Stimulated activated CD8-positive, alpha-beta memory T cell treated with anti-CD3 and anti-CD28 coated beads, Interleukin-15, amount 100 ng/mL, for 1 hour (primary cell): Measurements from ENCODE around the gene DOCK3.
"Not testable (repeated sequence)": the region's sequence is repeated elsewhere in the genome, so short reads cannot be mapped to it uniquely, and the experiment has no call there.

ENCODE experiments used
- DNase-seq: peaks from one replicate; pipeline ENCODE4 v3.0.0-alpha.2; 2020; ENCODE audit warnings: low read depth

DOCK3 gene

GRCh38 chr3:51368276-51368675 is 693.5 kb downstream of the DOCK3 start:
- not testable (repeated sequence) for DNase-seq

- DNase-seq = peak; percentile 35
Observed at GRCh38 chr3:51371943-51372557, 697.3 kb downstream of the DOCK3 start.

GRCh38 chr3:51373658-51374421 is 699.1 kb downstream of the DOCK3 start:
- DNase-seq = no peak

GRCh38 chr3:51374456-51374855 is 699.7 kb downstream of the DOCK3 start:
- DNase-seq = no peak

- no peak for DNase-seq
Observed at GRCh38 chr3:51375136-51375535, 700.4 kb downstream of the DOCK3 start.

- DNase-seq = no peak
Observed at GRCh38 chr3:51375571-51375970, 700.8 kb downstream of the DOCK3 start.

GRCh38 chr3:51378065-51378464 is 703.3 kb downstream of the DOCK3 start:
- DNase-seq = no peak

GRCh38 chr3:51378726-51379125 is 704.0 kb downstream of the DOCK3 start:
- DNase-seq = no peak

GRCh38 chr3:51379301-51379700 is 704.6 kb downstream of the DOCK3 start:
- DNase-seq = no peak

- no peak for DNase-seq
Observed at GRCh38 chr3:51379746-51380455, 705.2 kb downstream of the DOCK3 start.

- no peak for DNase-seq
Observed at GRCh38 chr3:51380601-51381332, 706.0 kb downstream of the DOCK3 start.

GRCh38 chr3:51381333-51381705 is 706.6 kb downstream of the DOCK3 start:
- no peak for DNase-seq

- no peak for DNase-seq
Observed at GRCh38 chr3:51382076-51382745, 707.5 kb downstream of the DOCK3 start.

- DNase-seq = no peak
Observed at GRCh38 chr3:51382947-51383578, 708.3 kb downstream of the DOCK3 start.

- no peak for DNase-seq
Observed at GRCh38 chr3:51384055-51384725, 709.5 kb downstream of the DOCK3 start.

GRCh38 chr3:51384726-51385473 is 710.2 kb downstream of the DOCK3 start, which contains the start of gene MANF:
Gene MANF, plus strand, starts transcription at chr3:51385291. Its CDS starts 52 bp downstream, at chr3:51385343.
- DNase-seq = peak; percentile 90

- no peak for DNase-seq
Observed at GRCh38 chr3:51385621-51386091, 710.9 kb downstream of the DOCK3 start.

GRCh38 chr3:51386159-51386851 is 711.6 kb downstream of the DOCK3 start:
- DNase-seq = no peak

GRCh38 chr3:51386852-51387229 is 712.1 kb downstream of the DOCK3 start:
- DNase-seq = no peak
